KBM-7 (cell line): ENCODE data around the gene TTC34.

Experiments used
- DNase-seq: peaks from one replicate; pipeline ENCODE4 v3.0.0-alpha.2; 2015
- in situ Hi-C: fragments of 300-500 bp; cut with MboI; formaldehyde crosslinking; loops from 2 replicates; pipeline ENCODE4 v1.14.3; 2020; ENCODE audit warnings: low sequenced_read_pairs, low pct_unique_long_range_greater_than_20kb, mixed read lengths

The TTC34 gene

DNA sequence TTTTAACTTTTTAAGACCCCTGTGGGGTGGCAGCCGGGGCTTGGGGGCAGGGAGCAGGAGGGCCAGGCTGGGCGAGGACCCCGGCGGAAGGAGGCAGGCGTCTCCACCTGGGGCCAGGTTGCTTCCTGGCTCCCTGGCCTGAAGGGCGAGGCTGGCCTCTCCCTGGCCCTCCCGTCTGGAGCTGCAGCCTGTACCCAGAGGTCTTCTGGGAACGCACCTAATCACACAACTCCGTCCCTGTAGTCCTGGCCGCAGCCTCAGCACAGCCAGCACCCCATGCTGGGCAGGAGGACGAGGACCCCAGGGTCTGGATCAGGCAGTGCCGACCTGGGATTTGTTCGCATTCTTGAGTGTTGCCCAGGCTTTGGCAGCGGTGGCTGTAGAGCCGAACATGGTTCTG, 14.1 kb upstream of the TTC34 start:
- in situ Hi-C loops, result no loop called here
- DNase-seq, result no peak

GRCh38 chr1:2814511-2815075, 13.1 kb upstream of the TTC34 start:
- in situ Hi-C loops, result no loop called here
- DNase-seq, result no peak

GRCh38 chr1:2812939-2813653, 11.6 kb upstream of the TTC34 start:
- in situ Hi-C loops, result no loop called here
- DNase-seq, result no peak

DNA sequence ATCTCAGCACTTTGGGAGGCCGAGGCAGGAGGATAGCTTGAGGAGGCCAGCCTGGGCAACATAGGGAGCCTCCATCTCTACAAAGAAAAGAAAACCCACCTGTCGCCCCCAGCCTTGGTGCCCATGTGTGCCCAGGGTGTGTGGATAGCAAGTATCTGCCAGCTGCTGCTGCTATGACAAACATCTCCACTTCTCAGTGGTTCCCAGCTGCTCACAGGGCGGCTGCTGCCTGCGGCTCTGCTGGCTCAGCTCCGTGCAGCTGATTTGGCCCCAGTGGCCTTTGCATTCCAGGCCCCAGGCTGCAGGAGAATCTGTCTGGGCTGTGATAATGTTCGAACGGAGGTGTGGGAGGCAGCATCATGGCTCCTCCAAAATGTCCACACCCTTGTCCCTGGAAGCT, 10.6 kb upstream of the TTC34 start:
- in situ Hi-C loops, result no loop called here
- no peak for DNase-seq

DNA sequence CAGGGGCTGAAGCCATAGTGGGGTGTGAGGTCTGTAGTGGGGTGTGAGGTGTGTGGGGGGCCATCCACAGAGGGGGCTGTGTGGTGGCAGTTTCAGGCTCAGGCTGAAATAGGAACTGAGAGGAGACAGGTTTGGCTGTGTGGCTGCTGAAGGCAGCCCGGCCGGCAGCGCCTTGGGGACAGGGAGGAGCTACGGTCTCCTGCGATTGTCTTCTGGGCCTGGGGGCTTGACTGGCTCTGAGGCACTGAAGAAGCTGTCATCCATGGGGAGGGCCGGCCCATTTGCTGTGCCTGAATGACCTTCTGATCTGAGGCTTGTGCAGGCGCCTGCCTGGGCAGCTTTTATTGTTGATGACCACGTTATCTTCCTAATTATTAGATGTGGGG, 10.0 kb upstream of the TTC34 start:
- DNase-seq, result no peak
- in situ Hi-C loops, result no loop called here

GRCh38 chr1:2810899-2811532, 9.5 kb upstream of the TTC34 start:
- in situ Hi-C loops, result no loop called here
- no peak for DNase-seq

DNA sequence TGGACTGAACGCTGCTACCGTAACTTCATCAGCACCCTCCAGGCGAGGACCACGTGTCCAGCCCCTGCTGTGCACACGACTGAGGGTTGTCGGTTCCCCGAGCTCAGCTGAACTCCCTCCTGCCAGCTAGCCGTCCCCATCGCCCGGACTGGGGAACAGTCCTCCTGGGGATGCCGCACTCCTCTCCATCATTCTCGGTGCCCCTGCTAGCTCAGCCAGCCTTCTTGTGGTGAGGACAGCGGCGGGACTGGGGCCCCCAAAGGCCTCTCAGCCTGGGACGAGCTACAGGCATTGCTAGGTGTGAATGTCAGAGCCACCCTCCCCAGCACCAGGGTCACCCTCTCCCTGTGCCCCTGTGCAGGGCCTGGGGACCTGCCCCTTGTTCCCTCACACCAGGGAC, 8.8 kb upstream of the TTC34 start:
- no peak for DNase-seq
- in situ Hi-C loops, result no loop called here

DNA sequence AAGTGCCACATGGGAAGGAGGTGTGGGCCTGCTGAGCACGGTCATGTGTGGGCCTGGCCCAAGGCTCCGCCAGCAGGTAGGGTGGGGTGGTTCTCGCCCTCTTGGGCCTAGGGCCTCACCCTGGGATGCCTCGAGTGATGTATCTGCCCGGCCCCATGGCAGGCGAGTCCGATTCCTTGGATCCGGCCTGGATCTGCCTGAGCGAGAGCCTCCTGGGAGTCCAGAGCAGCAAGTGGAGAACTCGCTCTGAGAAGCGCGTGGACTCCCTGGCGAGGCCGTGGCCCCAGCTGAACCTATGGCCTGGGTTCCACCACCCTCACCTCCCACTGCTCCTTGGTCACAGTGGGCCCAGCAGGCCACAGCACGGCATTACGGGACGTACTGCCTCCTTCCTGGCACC, 8.2 kb upstream of the TTC34 start:
- DNase-seq, result no peak
- in situ Hi-C loops, result no loop called here

DNA sequence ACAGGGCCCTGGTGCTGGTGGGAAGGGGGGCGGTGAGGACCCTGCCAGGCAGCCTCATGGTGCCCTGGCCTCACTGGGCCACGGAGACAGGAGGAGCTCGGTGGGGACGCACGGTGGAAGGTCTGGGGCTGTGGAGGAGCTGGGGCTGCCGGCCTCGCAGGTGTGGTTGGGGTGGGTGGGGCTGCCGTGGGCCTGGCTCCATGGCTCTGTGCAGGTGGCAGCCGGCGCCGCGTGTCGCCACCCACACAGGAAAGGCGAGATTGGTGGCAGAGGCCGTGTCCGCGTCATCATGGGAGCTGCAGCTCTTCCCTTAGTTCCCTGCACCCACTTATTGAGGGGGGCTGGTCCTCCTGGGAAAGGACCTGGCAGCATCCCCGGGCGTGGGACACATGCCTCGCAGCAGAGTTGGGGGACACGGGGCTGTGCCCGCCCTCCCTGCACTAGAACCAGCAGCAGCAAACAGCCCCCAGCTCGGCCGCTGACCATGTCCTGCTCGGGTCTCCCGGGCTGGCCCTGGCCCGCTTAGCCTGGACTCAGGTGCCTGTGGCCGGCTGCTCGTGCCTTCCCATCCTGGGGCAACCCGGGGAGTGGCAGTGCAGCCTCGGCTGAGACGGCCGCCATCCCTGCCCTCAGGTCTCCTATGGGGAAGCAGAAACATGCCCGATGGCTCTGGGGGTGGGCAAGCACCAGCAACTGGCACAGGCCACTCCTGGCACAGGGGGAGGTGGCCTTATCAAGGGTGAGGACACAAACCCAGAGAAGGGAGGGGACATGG, 7.5 kb upstream of the TTC34 start:
- in situ Hi-C loops, result no loop called here
- DNase-seq, result no peak

DNA sequence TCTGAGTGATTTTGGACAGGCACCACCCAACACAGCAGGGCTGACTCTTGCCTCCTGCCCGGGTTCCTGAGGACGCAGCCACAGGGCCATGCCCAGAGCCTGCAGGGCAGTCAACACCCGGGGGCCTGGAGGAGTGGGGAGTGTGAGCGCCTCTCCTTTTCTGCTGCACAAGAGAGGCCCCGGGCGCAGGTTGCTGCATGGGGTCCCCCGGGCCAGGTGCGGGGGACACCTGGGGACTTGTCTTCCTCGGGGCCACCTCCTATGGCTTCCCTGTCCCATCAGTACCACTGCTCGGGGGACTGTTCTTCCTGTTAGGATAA, 6.9 kb upstream of the TTC34 start:
- in situ Hi-C loops, result no loop called here
- no peak for DNase-seq

- in situ Hi-C loops, result no loop called here
- DNase-seq, result no peak
Observed at GRCh38 chr1:2807678-2808385, 6.3 kb upstream of the TTC34 start.

- in situ Hi-C loops, result no loop called here
Observed at GRCh38 chr1:2807036-2807435, 5.5 kb upstream of the TTC34 start.

DNA sequence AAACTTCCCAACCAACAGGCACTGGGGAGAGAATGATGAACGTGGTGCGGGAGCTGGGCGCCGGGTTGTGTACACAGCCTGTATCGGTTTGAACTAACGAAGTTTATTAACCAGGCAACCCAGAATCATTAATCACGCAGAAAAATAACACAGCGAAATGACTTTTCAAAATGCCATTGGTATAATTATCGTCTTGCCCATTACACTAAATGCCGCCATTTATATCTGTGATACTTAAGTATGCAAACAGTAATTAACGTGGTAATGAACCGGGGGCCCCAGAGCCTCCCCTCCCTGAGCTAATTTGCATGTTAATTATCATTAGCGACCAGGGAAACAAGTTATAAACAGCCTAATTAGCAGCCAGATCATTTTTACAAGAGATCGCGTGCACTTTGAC, 5.1 kb upstream of the TTC34 start:
- in situ Hi-C loops, result no loop called here
- no peak for DNase-seq

More at GRCh38 chr1:2807036-2807435, 5.5 kb upstream of the TTC34 start:
- no peak for DNase-seq

GRCh38 chr1:2805801-2806430, 4.4 kb upstream of the TTC34 start:
- no peak for DNase-seq
- in situ Hi-C loops, result no loop called here

DNA sequence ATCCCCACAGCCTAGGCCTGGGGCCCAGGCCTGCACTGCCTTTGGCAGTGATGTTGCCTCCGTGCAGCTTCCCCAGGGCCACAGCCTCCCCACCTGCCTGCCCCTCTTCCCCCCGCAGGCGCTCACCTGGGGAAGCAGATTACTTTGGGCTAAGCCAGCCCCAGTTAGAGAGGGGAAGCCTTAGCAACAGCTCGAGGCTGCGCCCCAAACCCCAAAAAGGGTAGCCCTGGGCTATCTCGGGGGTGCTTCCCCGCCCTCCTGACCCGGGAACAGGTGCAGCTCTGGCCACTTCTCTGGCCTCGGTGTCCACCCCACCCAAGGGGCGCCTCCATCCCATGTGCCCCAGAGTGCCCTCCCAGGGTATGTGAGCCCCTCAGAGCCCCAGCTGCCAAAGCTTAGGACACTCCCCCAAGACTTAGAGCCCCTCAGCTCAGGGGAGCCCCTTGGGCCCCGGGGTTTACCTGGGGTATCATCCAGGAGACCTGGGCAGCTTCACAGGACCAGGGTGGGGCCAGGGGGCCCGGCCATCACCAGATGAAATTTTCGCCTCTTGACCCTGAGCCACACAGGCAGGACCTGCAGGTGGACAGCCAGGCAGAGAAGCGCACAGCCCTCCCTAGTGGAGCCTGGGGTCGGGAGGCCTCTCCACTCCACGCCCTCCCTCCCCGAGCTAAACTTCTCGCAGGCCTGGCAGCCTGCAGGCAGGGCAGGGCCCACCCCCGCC, 3.3 kb upstream of the TTC34 start:
- no peak for DNase-seq
- in situ Hi-C loops, result no loop called here

DNA sequence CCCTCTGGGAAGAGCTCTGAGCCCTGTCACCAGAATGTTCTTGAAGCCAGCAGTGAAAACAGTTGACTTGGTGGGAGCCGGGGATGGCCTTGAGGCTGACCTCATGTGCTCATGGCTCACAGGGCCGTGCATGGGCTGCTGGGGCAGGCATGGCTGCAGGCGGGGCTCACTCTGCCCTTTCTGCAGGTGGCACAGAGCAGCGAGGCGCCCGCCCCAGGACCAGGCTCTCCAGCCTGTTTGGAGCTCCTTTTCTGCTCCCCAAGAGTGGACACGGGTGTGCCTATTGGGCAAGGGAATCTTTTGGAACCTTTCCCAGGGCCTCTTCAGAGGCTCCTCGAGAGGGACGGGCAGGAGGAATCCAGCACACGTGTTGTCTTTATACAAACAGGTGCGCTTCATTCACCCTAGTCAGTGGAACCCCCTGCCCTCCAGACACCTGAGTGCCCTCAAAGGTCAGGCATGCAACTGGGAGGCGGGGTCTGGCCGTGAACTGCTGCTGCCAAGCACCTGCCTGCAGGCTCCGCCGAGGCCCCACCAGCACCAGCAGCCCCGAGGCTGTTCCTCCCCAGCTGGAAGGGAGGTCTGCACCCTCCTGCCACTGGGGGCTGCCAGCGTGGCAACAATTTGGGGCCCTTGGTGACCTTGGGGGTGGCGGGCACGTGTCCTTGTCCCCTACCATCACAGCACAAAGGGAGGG, 2.6 kb upstream of the TTC34 start:
- in situ Hi-C loops, result no loop called here

GRCh38 chr1:2803086-2803930, 1.8 kb upstream of the TTC34 start:
- DNase-seq, result no peak
- in situ Hi-C loops, result no loop called here

More for the DNA sequence above, 2.6 kb upstream of the TTC34 start:
- no peak for DNase-seq
